HG02840 (cell line): ENCODE data around the gene ASB3.
"Not testable (repeated sequence)": the region's sequence is repeated elsewhere in the genome, so short reads cannot be mapped to it uniquely, and the experiment has no call there.

Experiments used
- ATAC-seq: cut with Tn5 transposase; IDR thresholded peaks from one replicate; pipeline ENCODE4 v1.9.1; 2021; ENCODE audit warnings: mild to moderate bottlenecking, moderate library complexity, moderate number of reproducible peaks; ENCODE audit not compliant: unreplicated experiment, low FRiP score

The ASB3 gene

DNA sequence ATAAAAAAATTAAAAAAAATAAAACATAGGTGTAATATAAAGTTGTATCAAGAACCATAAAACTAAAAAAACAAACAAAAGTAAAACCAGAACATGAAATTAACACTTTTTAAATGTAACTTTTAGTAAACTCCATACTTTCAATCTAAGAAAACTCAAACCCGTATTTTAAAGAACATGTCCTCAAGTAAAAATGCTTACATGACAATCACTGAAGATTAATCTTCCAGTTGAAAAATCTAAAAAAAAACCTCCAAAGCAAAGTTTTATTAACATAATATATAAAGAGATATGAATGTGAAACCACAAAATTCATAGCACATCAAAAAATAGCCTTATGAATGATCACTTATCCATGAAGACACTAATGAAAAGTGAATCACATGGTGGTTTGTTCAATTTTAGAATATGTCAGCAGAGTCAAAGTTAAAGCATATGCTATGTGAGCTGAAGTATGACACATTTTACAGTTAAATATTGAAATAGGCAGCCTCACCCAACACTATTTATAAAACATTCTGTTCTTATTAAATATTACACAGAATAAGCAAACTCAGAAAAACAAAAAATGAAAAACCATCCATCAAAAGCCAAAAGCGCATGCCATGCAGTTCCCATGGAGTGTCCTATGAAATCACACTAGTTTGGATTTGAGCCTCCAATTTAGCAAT lies 42.2 kb downstream of the ASB3 start:
- ATAC-seq, result no peak

DNA sequence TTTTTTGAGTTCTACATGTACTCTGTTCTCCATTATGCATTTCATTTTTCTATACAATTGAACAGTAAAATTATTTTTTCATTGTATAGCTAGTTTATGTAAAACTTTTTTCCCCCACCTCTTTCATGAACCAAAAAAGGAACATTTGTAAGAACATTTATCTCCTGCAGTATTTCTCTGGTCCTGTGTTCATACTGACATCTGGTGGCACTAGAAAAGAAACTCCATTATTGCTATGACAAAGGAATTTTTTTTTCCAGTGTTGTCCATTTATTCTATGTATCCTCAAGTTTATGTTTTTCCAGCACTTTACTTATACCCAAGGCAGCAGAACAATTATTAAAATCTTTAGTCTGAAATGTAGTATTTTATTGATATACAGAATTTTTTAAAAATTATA lies 46.6 kb downstream of the ASB3 start:
- no peak for ATAC-seq

DNA sequence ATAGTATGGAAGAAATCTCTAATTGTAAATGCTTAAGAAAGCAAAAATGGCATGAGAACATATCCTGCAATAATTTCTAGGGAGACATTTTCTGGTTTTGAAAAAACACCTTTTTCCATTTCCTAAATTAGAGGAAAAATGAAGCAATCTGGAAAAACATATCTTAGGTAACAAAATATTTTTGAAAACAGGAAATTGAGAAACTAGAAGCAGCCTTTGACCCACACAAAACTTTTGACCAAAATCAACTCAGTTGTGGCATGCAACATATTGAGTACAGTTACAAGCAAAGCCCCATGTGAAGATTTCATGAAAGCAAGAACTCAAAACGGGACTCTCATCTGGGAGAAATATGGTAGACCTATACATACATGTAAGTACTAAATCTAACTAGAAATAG lies 47.7 kb downstream of the ASB3 start:
- no peak for ATAC-seq

DNA sequence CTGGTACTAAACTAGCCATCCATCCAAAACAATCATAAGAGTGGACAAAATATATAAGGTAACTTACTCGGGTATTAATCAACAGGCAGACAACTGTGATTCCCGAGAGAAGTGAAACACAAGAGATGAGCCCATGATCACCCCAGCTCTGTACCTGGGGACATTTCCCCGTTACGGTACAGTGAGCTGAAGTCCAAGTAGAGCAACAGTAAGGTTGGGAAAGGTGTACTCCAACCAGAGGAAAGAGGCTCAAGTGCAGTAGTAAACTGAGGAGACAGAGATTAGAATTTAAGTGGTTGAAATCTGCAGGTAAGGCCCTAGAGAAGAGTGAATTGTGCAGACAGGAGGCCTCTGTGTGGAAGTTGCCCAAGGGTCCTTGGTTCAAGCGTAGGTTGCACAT lies 49.7 kb downstream of the ASB3 start:
- no peak for ATAC-seq

DNA sequence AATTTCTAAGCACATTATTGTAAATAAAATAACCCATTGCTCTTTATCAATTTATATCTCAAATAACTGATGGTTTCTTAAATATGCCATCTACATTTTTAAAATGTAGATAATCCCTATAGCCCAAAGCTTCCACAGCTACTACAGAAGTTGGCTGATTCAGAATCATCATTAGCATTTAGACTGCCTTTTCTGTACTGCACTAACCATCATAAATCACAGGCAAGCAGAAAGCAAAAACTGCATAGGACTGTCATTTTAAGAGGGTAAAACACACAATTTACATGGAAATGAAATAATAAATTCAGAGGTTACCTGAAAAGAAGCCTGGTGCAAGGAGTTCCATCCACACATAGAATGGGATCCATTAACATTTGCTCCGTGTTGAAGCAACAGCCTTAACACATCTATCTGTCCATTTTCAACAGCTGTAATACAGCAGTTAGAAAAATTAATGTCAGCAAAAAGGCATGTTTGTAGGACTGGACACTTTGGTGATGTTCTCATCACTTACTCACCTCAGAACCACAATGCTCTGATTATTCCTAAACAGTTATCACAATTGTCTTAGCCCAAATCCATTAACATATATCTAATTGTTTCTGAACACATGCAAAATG lies 57.5 kb downstream of the ASB3 start:
- no peak for ATAC-seq

DNA sequence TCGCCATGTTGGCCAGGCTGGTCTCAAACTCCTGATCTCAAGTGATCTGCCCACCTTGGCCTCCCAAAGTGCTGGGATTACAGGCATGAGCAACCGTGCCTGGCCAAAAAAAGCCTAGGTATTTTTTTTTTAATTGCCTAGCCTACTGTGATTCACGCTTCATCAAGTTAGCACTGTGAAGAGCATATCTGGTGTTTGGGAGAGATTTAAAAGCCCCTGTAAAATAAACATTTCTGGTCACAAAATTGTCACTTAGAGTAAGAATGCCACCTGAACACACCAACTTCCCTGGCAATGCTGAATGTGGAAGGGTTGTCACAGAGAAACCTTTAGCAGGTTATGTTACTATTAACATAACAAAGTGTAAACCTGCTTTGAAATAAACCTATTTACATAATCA lies 58.8 kb downstream of the ASB3 start:
- no peak for ATAC-seq

DNA sequence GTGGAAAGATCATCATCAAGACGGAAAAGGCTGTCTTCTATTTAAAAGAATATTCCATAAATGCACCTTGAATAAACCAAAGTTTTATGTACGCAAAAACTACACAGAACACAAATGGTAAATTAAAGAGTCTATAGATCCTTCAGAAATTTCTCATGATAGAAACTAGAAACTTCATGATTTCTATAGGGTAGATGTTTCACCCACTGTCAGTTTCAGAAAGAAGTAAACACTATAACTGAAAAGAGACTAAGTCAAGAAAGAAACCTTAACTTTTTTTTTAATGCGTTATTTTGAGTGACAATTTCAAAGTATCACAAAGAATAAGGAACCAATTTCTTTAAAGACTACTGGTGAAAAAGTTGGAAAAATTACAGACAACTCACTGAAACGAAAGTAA lies 61.1 kb downstream of the ASB3 start:
- ATAC-seq, result no peak

DNA sequence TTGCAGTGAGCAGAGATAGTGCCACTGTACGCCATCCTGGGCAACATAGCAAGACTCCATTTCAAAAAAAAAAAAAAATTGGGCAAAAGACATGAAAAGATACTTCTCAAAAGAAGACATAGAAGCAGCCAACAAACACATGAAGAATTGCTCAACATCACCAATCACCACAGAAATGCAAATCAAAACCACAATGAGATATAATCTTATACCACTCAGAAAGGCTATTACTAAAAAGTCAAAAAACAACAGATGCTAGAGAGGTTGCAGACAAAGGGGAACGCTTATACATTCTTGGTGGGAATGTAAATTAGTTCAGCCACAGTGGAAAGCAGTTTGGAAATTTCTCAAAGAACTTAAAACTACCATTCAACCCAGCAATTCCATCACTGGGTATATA lies 62.2 kb downstream of the ASB3 start:
- ATAC-seq, result no peak

DNA sequence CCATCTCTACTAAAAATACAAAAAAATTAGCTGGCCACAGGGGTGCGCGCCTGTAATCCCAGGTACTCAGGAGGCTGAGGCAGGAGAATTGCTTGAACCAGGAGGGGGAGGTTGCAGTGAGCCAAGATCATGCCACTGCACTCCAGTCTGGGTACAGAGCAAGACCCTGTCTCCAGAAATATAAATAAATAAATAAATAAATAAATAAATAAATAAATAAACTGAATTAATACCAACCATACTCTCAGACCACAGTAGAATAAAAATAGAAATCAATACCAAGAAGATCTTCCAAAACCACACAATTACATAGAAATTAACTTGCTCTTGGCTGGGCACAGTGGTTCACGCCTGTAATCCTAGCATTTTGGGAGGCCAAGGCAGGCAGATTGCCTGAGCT lies 65.8 kb downstream of the ASB3 start:
- not testable (repeated sequence) for ATAC-seq

DNA sequence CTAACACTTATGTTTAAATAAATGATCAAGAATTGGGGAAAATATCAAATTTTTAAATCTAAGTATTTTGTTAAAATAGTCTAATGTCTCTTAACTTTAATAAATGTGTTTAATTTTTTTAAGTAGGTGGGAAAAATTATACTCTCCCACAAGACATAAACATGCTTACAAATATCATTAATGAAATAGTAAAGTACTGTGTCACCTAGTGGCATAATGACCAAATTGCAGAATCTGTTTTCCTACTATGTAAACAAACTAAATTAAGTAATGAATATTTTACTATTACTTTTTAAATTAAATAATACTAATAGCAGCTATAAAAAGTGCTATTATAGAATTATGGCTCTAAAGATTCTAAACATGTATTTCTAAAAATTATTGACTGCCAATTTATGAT lies 71.2 kb downstream of the ASB3 start:
- no peak for ATAC-seq

DNA sequence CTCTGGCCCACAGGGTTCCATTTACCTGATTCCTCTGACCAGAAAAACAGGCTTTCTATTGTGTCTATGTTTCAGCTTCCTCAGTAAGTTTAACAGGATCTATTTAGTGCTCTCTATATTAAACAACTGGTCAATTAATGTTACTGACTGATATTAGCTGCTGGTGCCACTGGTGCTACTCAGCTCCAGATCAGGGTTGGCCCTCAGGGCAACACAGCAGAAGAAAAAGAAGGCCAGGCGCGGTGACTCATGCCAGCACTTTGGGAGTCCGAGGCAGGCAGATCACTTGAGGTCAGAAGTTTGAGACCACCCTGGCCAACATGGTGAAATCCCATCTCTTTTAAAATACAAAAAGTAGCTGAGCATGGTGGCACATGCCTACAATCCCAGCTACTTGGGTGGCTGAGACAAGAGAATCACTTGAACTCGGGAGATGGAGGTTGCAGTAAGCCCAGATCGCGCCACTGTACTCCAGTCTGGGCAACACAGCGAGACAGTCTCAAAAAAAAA lies 75.4 kb downstream of the ASB3 start:
- no peak for ATAC-seq

DNA sequence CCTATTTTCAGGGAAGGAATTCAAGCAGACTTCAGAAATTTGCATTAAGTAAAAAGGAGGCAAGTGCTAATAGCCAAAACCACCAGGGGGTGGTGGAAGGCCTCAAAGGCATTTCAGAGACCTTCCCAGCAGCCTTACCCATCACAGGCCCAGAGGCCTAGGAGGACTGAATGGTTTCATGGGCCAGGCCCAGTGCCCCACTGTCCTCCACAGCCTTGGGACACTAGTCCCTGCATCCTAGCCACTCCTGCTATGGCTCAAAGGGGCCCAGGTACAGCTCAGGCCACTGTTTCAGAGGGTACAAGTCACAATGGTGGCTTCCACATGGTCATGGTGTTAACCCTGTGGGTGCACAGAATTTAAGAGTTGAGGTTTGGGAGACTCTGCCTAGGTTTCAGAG lies 77.8 kb downstream of the ASB3 start:
- ATAC-seq, result no peak

DNA sequence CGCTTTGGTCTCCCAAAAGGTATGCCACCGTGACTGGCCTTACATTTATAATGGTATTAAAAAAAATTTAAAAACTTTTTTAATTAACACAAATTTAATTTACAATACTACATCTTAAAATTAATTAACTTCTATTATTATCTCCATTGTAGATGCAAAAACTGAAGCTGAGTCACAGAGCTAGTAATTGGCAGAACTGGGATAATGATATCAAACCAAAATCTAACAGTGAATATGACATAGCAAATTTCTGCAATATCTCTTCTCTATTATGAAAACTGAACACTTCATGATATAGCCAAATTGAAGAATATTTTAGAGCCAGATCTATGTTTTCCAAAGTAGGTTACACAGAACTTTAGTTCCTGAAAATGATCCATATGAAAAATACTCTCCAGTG lies 85.5 kb downstream of the ASB3 start:
- no peak for ATAC-seq

DNA sequence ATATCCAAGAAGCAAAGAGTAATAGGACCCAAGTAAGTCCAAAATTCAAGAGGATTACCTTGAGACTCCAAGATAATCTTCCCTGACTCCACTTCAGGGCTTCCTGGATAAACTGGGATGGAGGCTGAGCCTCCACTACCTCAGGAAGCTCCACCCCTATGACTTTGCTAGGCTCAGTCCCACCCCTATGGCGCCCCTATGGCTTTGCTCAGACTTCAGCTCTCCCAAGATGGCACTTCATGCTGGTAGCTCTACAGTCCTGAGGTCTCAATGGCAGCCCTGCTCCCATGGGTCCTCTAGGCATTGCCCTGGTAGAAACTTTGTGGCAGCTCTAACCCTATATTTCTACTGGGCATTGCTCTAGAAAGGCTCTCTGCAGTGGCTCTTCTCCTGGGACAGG lies 89.1 kb downstream of the ASB3 start:
- no peak for ATAC-seq

DNA sequence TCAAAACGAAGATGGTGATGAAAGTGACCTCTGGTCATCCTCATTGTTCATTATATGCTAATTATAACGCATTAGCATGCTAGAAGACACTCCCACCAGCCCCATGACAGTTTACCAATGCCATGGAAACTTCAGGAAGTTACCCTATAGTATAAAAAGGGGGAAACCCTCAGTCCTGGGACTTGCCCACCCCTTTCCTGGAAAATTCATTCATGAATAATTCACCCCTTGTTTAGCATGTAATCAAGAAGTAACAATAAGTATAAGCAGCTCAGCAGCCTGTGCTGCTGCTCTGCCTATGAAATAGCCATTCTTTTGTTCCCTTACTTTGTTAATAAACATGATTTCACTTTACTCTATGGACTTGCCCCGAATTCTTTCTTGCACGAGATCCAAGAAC lies 89.7 kb downstream of the ASB3 start:
- ATAC-seq, result no peak

DNA sequence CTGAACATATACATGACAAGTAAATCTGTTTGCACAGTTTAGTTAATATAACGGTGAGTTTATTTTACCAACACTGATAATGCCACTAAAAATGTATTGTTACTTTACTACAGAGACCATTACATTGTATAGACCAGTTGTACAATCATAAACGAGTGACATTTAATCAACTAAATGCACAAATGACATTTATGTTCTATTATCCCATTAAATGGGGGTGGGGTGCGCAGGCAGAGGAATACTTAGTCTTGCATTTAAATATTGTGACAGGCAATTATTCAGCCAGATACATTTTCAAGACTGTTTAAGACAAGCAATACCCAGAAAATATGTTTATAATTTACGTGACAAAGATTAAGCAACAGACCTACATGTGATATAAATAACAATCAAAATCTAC lies 91.2 kb downstream of the ASB3 start:
- no peak for ATAC-seq

DNA sequence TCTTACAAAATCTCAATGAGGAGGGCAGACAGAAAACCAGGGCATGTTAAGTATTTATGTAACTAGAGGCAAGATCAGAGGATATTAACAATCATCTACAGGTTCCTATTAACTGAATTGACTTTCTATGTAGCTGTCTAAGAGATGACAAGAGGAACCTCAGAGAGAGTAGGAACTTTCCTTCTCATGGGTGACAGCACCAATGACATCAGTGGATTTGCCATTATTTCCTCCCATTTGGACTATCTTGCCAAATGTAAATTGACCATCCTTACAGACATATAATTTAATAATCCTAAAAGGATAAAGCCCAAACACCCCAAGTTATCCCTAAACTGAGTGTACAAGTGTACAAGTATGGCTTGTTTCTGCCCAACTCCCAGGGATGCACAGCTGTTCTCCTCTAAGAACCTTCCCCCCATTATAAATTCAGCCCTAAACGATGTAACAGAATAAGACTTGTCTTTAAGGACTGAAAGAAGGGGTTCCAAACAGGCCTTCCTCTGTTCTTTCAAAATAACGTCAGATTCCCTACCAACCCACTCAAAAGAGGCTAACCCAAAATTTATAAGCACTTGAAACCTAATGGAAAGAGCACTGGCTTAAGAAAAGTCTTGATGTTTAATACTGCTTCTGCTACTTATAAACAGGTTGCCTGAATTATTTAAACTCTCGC lies 92.5 kb downstream of the ASB3 start:
- ATAC-seq, result no peak

DNA sequence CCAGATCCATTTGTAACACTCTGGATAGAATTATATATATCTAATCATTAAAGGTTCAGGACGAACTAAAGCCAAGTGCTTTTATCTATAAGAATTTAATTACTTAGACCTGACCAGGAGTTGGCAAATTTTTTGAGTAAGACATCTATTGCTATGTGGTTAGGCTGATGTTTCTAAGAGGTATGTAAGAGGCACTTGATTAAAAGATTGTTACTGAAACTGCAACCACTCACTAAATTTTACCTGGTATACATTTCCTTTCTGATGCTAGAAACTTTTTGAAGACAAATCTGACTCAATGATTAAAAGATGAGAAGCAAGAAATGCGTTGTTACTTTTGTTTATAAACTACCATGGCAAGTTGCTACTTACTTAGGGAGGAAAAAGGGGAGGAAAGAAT lies 95.9 kb downstream of the ASB3 start:
- no peak for ATAC-seq

DNA sequence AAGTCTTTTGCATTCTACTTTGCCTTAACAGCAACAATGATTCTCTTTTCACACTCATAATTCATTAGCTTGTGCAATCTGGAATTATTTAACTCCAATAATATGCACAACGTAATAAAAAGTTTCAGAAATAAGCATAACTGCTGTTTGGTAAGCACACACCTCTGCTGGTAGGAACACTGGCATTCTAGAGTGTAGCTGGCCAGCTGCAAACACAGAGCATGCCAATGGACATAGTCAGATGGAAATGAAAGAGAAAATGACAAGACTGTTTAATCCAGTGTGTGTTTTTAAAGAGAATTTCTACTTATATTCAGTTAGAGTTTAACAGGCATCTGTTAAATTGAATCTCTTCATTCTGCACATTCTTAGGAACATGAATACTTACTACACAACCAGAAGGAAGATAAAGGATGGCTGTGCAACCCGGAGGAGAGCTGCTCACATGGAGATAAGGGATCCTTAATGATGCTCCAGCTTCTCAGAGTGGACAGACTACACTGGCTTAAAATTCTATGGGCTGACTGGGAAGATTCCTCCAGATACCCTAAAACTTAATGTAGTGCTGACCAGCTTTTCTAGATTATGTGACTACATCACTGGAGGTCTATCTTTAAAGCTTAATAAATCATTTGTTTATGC lies 113.8 kb downstream of the ASB3 start:
- no peak for ATAC-seq

DNA sequence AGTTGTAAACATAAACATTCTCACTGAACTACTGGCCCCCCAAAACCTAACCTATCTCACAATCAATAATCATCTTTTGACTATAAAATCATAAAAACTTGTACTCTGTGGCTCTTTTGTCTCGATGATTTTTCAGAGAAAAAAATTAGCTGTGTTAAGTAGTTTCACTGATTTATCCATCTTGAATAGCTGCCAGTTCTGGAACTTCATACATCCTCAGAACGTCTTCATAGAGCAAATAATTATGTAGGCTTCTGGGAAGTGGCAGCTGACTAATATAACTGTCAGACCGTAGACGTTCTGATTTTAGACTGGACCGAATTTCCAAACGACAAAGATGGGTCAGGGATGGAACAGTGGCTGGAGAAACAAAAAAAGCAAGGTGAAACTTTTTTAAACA lies 116.4 kb downstream of the ASB3 start:
- ATAC-seq, result no peak

DNA sequence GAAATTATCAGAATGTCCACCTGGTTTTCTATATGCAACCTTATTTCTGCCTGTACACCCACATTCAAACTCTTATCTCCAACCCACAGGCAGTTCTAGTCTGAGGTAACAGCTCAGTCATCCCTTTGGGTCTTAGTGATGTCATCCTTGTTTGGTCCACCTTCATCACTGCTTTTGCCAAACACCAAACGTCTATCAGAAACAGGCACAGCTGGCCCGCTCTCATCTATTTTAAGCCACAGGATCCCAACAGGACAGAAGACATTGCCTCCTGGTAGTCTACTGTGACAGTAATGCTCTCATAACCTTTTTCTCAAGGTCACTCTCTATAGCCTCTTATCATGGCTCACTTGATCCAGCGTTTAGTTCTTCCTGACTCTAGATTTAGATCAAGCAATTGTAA lies 118.1 kb downstream of the ASB3 start:
- no peak for ATAC-seq
